Peyer's patch (tissue), 4 donors: ENCODE results near the gene PXN.

Source experiments
- POLR2A ChIP-seq, 2 donors: fragments of 450-650 bp; IDR thresholded peaks; one replicate each; pipeline ENCODE4 v1.5.1; 2017; ENCODE audit warnings: antibody characterized with exemption in 2 of 2, mild to moderate bottlenecking in 2 of 2, moderate library complexity in 2 of 2
- TF ChIP-seq, protein P1 (sequence below), 6 experiments: fragments of 450-650 bp in 4 of 6; fragments of 200-600 bp in 2 of 6; sonication (generic) in 1 of 6; IDR thresholded peaks; one replicate each; pipeline ENCODE4 v1.5.1; 2017 to 2019; ENCODE audit warnings: antibody characterized with exemption in 6 of 6, mild to moderate bottlenecking in 3 of 6, moderate library complexity in 1 of 6

DNA sequence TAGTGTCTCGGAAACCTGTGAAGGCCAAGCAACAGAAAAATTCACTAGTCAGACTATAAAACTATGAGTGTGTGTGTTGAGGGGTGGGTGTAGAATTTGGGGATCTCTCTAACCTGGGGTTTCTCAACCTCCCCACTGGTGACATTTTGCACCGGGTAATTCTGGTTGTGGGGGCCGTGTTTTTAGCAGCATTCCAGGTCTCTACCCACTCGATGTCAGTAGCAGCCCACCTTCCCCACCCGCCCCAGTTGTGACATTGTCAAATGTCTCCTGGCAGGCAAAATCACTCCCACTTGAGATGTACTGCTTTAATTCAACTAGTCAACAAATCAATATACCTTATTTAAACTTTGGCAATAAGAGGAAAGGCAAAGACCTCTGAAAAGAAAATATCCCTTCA, 75.1 kb downstream of the PXN start:
- no peak for TF ChIP-seq POLR2A (IDR thresholded peaks at IDR 0.05)
- TF ChIP-seq, protein P1, sequence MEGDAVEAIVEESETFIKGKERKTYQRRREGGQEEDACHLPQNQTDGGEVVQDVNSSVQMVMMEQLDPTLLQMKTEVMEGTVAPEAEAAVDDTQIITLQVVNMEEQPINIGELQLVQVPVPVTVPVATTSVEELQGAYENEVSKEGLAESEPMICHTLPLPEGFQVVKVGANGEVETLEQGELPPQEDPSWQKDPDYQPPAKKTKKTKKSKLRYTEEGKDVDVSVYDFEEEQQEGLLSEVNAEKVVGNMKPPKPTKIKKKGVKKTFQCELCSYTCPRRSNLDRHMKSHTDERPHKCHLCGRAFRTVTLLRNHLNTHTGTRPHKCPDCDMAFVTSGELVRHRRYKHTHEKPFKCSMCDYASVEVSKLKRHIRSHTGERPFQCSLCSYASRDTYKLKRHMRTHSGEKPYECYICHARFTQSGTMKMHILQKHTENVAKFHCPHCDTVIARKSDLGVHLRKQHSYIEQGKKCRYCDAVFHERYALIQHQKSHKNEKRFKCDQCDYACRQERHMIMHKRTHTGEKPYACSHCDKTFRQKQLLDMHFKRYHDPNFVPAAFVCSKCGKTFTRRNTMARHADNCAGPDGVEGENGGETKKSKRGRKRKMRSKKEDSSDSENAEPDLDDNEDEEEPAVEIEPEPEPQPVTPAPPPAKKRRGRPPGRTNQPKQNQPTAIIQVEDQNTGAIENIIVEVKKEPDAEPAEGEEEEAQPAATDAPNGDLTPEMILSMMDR (IDR thresholded peaks at IDR 0.05) = no peak
